GM18951 (cell line): ENCODE data around the gene NUDT9.
"Not testable (repeated sequence)": the region's sequence is repeated elsewhere in the genome, so short reads cannot be mapped to it uniquely, and the experiment has no call there.

Source experiments
- POLR2A ChIP-seq: IDR thresholded peaks from 4 replicates; pipeline ENCODE4 v1.6.1; 2011; ENCODE audit warnings: mild to moderate bottlenecking; ENCODE audit not compliant: insufficient read length, insufficient read depth; ENCODE audit errors: extremely low read depth
- in situ Hi-C: fragments of 300-500 bp; cut with MboI; formaldehyde crosslinking; loops from one replicate; pipeline ENCODE4 v1.12.0; 2022; ENCODE audit warnings: low sequenced_read_pairs, mixed read lengths, inconsistent platforms; ENCODE audit not compliant: unreplicated experiment

NUDT9 gene

DNA sequence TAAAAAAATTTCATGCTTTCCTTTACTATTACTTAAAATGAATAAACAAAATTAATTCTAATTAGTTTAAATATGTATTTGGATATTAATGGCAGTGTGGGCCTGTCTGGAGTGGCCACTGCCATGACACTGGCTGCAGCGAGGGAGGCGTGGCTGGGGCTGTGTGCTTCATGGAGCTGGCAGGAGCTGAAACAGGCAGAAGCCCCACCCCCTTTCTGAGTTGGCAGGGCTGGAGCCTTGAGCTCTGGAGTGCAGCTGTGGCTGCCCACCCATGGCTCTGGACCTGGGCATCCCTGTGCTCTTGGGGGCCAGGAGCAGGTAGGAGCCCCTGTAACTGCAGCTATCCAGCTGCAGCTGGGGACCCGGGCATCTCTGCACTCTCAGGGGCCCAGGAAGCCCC lies 23.2 kb upstream of the NUDT9 start:
- no peak for TF ChIP-seq POLR2A
- in situ Hi-C loops, result no loop called here

DNA sequence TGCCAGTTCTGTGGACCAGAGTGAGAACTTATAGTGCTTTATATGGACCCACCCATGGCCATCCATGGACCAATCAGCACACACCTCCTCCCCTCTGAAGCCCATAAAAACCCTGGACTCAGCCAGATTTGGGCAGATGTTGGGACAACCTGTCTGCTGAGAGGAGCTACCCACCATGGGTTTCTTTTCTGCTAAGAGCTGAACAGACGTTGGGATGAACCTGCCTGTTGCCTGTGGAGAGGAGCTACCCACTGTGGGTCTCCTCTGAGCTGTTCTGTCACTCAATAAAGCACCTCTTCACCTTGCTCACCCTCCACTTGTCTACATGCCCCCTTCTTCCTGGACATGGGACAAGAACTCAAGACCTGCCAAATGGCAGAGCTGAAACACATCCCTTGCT lies 22.4 kb upstream of the NUDT9 start:
- TF ChIP-seq POLR2A, result no peak
- in situ Hi-C loops, result no loop called here

DNA sequence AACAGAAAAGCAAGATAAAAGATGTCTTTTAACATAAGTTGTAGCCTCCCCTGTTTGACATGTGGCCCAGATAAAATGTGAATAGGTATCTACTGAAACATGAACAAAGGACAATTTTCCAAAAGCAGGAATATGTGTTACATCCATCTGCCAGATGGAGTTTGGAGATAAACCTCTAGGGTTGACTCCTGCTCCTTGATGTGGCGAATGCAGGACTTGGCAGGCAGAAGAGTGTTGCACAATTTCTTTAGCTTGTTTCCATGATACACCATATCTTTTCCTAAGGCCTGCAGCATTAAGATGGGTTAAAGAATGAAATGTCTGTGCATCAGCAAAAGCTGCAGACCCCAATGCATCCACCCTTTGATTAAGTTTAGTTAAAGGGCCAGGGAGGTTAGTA lies 18.6 kb upstream of the NUDT9 start:
- in situ Hi-C loops, result not testable (repeated sequence)

DNA sequence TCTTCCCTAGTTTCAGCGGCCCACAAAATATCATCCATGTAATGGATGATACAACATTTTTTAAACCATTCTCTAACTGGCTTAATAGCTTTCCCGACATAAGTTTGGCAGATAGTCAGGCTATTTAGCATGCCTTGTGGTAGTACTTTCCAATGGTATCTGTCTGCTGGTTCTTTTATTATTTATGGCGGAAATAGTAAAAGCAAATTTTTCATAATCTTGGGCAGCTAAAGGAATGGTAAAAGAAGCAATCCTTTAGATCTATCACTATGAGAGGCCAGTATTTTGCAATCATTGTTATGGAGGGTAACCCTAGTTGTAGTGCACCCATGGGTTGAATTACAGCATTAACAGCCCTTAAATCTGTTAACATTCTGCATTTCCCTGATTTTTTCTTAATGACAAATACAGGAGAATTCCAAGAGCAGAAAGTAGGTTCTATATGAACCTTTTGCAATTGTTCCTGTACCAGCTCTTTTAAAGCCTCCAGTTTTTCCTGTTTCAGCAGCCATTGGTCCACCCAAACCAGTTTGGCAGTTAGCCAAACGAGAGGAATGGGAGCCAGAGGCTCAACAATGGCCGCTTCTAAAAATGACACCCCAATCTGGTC lies 17.1 kb upstream of the NUDT9 start:
- in situ Hi-C loops, result no loop called here
- TF ChIP-seq POLR2A, result no peak

DNA sequence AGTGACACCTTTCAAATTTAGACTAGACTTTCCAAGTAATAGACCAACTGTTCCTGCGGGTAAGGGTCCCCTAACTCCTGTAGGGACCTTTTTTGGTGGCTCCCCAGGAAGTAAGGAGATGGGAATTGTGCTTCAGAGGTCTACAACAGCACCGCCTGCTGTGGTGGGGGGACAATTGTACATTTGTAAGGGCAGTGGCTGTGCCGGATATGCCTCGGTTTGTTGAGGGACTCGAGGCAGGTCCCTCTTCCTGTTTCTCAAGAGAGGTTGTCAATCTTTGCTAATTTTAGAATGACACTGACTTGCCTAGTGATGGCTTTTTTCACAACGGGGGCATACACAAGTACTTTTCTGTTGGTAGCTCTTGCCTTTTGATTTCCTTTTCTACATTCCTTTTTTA lies 15.9 kb upstream of the NUDT9 start:
- TF ChIP-seq POLR2A, result no peak

DNA sequence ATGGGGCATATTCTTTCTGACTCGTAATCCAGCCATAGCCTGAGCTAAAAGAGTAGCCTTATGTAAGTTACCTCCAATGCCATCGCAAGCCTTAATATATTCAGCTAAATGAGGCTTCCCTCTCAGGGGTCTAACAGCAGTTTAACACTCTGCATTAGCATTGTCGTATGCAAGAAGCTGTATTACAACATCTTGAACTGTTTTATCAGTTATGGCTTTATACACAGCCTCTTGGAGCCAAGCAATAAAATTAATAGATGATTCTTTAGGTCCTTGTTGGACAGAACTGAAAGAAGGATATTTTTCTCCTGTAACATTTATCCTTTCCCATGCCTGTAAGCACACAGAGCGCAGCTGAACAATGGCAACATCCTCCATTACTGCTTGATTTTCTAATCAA lies 15.5 kb upstream of the NUDT9 start:
- in situ Hi-C loops, result not testable (repeated sequence)

More for the DNA sequence above, 15.9 kb upstream of the NUDT9 start:
- in situ Hi-C loops, result no loop called here

DNA sequence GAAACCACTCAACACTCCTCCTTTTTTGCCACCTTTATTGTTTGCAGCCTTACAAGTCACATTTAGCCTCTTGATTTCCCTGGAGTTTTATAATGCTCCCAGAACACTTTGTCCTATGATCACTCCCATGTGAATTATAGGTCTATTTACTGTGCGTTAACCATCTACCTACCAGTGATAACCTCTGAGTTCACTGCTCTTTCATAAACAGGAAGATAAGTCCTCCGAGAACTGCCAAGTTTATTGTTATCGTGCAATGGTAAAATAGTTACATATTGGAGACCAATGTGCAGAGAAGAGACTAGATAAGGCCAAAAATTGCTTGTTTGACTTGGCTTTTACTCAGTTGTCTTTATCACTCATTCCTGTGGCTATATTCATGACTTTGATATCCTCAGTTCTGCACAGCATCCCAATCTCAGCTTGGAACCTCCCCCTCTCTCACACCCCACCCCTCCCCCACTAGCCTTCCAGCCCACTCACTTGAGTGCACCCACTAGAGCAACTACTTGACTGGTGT lies 12.9 kb upstream of the NUDT9 start:
- in situ Hi-C loops, result no loop called here
- TF ChIP-seq POLR2A, result no peak

DNA sequence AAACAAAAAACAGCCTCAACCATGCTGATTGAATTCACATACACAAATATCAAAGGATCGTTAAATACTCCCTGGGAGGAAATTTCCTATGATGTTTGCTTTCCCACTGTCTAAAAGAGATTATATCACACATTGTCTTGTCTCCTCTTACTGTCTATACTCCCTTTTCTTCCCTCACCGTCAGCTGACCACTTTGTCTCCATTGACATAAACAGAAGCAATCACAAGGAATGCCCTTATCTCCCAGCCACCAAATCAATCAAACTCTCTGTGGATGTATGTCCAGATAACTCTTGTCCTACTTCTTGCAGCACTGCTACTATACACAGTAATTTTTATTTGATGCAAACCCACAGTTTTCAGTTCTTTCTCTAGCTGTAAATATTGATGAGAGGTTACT lies 12.2 kb upstream of the NUDT9 start:
- in situ Hi-C loops, result no loop called here
- no peak for TF ChIP-seq POLR2A

DNA sequence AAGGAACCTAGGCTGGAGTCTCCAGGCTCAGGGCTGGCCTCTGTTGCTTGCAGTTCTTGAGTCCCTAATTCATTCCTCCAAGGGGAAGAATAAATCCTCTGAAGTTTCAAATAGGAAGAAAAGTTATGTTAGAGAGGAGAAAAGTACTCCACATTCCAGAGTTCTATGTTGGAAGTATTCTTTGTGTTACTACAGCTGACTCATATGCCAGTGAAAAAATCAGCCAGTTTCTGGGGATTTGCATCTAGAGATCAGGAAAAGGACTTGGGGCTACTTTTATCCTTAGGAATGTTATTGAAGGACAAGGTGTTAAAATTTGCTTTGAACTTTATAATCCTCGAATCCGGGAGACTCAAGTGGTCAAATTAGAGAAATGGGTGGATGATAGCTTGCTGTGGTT lies 11.7 kb upstream of the NUDT9 start:
- in situ Hi-C loops, result no loop called here

DNA sequence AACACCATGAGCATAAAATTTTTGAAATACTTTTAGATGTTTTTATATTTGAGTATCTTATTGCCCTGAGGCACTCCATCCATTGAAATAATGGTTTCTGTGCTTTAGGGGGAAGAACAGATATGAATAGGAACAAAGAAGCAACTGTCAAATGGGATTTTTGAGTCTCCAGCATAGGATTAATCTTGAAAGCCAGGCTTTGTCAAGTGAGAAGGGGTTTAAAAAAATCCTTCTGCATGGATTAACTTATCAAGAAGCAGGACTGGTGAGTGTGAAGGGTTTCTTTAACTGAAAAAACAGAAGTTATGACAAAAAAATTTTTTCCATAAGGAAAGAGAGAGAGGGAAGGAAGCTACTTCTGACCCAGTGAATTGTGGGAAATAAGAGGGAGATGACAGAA lies 7.6 kb upstream of the NUDT9 start:
- TF ChIP-seq POLR2A, result no peak
- in situ Hi-C loops, result no loop called here

More for the DNA sequence above, 11.7 kb upstream of the NUDT9 start:
- no peak for TF ChIP-seq POLR2A

DNA sequence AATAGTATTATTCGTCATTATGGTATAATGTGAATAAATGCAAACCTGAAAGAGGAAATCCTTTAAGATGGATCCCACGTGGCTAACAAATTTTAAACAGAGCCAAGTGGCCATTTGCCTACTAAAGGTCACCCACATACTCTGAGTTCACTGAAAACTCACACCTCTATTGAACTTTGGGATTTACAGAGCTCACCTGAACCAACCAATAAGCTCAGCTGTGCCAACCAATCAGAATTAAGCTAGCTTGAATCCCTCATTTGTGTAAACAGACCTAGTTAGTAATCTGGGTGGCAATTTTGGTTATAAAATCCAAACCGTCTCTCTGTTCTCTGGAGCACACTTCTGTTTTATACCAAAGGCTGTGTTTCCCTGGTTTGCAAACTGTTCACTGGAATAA lies 5.4 kb upstream of the NUDT9 start:
- TF ChIP-seq POLR2A, result no peak
- in situ Hi-C loops, result no loop called here

DNA sequence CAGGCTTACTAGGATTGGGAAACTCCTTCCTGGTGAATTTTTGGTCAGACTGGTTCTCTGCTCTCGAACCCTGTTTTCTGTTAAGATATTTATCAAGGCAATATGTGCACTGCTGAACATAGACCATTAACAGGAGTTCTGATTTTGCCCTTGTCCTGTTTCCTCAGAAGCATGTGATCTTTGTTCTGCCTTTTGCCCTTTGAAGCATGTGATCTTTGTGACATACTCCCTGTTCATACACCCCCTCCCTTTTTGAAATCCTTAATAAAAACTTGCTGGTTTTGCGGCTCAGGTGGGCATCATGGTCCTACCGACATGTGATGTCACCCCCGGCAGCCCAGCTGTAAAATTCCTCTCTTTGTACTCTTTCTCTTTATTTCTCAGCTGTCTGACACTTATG lies 4.0 kb upstream of the NUDT9 start:
- in situ Hi-C loops, result not testable (repeated sequence)

DNA sequence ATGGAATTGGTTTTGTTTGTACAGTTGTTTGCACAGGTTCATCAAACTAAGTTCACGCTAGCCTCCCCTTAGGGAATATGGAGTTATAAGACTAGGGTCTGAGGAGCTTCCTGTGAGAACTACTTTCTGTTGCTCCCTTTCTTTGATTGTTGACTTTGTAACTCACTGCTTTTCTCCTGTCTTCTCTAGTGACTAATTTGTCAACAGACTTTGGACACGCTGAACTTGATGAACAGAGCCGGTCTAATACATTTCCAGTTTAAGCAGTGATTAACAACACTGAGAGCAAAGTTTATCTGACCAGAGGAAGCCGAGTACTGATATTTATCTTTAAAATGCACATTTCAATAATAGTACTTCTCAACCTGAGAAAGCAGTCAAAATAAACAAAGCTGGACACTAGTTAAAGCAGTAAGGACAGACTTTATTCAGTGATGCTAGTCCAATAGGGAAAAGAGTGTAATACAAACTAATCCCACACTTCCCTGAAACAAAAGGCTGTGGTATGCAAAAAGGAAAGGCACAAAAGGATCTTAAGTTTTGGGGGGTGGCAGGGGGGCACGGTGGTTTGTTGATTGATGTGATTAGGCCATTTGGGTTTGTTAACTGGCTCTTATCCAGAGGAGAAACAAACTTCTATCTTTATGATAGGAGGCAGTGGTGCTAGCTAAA lies 2.7 kb upstream of the NUDT9 start:
- TF ChIP-seq POLR2A, result no peak
- in situ Hi-C loops, result no loop called here

DNA sequence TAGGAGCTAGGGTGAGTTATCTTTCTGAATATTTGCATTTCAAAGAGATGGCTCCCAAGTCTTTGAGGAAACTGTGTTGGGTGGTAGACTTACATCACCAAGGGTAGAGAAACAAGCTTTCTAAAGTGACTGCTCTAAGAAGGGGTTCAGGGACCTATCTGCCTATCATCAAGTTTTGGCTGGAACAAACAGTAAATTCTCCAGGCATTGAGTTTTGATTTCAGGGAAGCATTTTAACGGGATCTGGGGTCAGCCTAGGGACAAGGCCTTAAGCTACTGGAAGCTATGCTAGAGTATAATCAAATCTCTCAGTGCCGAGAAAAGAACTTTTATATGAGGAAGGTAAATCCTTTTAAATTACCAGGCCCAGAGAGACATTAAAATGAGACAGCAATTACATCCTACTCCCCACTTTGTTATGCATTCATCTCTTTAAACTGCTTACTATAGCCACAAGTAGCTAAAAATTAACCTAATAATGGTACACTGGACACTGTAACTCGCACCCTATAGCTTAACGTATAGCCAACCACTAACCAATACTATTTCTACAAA lies 2.0 kb upstream of the NUDT9 start:
- TF ChIP-seq POLR2A, result no peak
- in situ Hi-C loops, result no loop called here

DNA sequence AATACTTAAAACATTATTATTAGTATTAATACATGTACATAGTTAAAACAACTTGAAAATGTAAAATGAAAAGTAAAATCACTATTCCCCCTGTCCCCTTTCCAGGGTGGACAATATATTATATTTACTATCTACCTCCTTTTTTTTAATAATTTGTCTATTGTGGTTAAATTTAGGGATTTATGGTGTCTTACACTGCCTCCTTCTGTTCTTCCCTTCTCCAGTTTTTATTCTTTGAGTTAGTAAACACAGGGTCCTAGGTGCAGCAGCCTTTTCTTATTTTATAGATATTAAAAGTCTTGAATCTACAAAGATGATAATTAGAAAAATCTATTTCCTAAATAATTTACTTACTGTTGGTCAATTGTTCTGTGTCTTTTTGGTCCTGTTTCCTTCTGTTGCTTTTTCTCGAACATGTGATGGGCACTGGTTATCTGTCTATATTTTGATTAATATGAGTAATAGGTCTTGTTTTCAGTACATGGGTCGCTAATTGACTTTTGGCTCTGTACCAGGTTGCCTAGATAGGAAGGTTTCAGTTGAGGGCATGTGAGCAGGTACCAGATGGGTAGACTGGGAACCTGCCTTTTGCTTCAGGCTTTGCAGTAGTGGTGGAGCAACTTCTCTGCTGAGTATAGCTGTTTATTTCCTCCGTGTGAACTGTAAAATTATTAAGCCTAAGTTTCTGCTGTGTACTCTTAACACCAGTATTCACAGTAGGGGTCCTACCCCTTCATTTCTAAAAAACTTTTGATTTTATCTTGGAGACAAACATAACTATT lies 1.1 kb downstream of the NUDT9 start:
- TF ChIP-seq POLR2A, result no peak
- in situ Hi-C loops, result no loop called here

DNA sequence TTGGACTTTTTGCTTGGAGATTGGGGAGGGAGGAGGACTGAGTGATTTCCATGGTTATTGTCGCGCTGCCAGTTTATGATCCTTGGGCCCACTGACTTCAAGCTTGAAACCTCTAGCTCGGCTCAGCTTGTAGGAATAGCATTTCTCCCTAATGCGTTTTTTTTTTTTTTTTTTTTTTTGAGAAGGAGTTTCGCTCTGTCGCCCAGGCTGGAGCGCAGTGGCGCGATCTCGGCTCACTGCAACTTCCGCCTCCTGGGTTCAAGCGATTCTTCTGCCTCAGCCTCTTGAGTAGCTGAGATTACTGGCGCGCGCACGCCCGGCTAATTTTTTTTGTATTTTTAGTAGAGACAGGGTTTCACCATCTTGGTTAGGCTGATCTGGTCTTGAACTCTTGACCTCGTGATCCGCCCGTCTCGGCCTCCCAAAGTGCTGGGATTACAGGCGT lies 1.7 kb downstream of the NUDT9 start:
- in situ Hi-C loops, result not testable (repeated sequence)
